H1 (cell line): ENCODE results near the gene TMEM236.

ENCODE experiments used
- CHD2 ChIP-seq: IDR thresholded peaks from 2 replicates; pipeline ENCODE4 v1.6.1; 2012; ENCODE audit warnings: low read length, improper control_type of control experiment
- EGR1 ChIP-seq: IDR thresholded peaks from 2 replicates; pipeline ENCODE4 v1.6.1; 2011; ENCODE audit warnings: low read depth, low read length, borderline replicate concordance
- EZH2 ChIP-seq: fragments of 200-600 bp; sonication (generic); IDR thresholded peaks from 2 replicates; pipeline ENCODE4 v1.7.1; 2012; ENCODE audit warnings: low read depth, mild to moderate bottlenecking, moderate library complexity, low read length, inconsistent platforms; ENCODE audit not compliant: severe bottlenecking
- HDAC6 ChIP-seq: IDR thresholded peaks from one replicate; pipeline ENCODE4 v1.7.1; 2012; ENCODE audit warnings: low read depth, mild to moderate bottlenecking, inconsistent platforms, low read length, moderate library complexity
- MAFK ChIP-seq: IDR thresholded peaks from 2 replicates; pipeline ENCODE4 v1.6.1; 2012; ENCODE audit warnings: low read depth, mild to moderate bottlenecking, improper control_type of control experiment, low read length
- SUZ12 ChIP-seq: fragments of 200-600 bp; sonication (generic); IDR thresholded peaks from 2 replicates; pipeline ENCODE4 v1.6.1; 2012; ENCODE audit warnings: mild to moderate bottlenecking, inconsistent platforms, low read length, moderate library complexity, mixed read lengths
- TCF12 ChIP-seq: IDR thresholded peaks from 2 replicates; pipeline ENCODE4 v1.6.1; 2011; ENCODE audit warnings: low read depth, mild to moderate bottlenecking, low read length
- ZNF274 ChIP-seq: IDR thresholded peaks from 2 replicates; pipeline ENCODE4 v1.7.0; 2012; ENCODE audit warnings: low read length, borderline replicate concordance; ENCODE audit errors: extremely low read depth
- TF ChIP-seq, protein P1 (sequence below), 3 experiments: IDR thresholded peaks; 1 replicate in 2 of 3; 2 replicates in 1 of 3; pipeline versions ENCODE4 v1.5.1 to v1.6.1; 2011; ENCODE audit warnings: low read length in 3 of 3, mild to moderate bottlenecking in 3 of 3, inconsistent platforms in 2 of 3, low read depth in 1 of 3, moderate library complexity in 1 of 3; ENCODE audit not compliant: insufficient read depth in 1 of 3; ENCODE audit errors: control extremely low read depth in 1 of 3

GRCh38 chr10:17811146-17811865, 59.3 kb downstream of the TMEM236 start:
- TF ChIP-seq CHD2 (no peak), HDAC6 (no peak), EZH2 (no peak), TCF12 (no peak), ZNF274 (no peak), SUZ12 (no peak), MAFK (no peak), EGR1 (no peak)
- TF ChIP-seq, protein P1, sequence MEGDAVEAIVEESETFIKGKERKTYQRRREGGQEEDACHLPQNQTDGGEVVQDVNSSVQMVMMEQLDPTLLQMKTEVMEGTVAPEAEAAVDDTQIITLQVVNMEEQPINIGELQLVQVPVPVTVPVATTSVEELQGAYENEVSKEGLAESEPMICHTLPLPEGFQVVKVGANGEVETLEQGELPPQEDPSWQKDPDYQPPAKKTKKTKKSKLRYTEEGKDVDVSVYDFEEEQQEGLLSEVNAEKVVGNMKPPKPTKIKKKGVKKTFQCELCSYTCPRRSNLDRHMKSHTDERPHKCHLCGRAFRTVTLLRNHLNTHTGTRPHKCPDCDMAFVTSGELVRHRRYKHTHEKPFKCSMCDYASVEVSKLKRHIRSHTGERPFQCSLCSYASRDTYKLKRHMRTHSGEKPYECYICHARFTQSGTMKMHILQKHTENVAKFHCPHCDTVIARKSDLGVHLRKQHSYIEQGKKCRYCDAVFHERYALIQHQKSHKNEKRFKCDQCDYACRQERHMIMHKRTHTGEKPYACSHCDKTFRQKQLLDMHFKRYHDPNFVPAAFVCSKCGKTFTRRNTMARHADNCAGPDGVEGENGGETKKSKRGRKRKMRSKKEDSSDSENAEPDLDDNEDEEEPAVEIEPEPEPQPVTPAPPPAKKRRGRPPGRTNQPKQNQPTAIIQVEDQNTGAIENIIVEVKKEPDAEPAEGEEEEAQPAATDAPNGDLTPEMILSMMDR (IDR thresholded peaks at IDR 0.05; ENCODE audit: control extremely low read depth in 1 of 3, insufficient read depth in 1 of 3, low read depth in 1 of 3, low read length in 3 of 3), result no peak
